ENCODE results near the gene BRD8.

The BRD8 gene

DNA sequence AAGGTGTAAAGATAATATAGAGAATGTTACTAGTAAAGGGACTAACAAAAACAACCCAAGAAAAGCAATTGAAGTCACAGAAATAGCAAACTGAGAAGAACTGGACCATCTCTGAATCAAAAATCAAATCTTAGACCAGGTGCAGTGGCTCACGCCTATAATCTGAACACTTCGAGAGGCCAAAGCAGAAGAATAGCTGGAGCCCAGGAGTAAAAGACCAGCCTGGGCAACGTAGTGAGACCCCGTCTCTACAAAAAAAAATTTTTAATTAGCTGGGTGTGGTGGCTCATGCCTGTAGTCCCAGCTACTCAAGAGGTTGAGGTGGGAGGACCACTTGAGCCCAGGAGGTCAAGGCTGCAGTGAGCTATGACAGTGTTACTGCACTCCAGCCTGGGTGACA is 67.2 kb downstream of the BRD8 start:
- no peak for TF ChIP-seq SIN3A (IDR thresholded peaks at IDR 0.05; ENCODE audit: borderline replicate concordance, insufficient read depth, low read length)
- TF ChIP-seq POLR2AphosphoS5 (IDR thresholded peaks at IDR 0.05; ENCODE audit: low read depth, low read length), result no peak
- no peak for TF ChIP-seq REST (IDR thresholded peaks at IDR 0.05; ENCODE audit: insufficient read depth in 1 of 2, low read depth in 2 of 2, low read length in 2 of 2)
- no peak for TF ChIP-seq TAF1 (IDR thresholded peaks at IDR 0.05; ENCODE audit: borderline replicate concordance, insufficient read depth, low read length)
- TF ChIP-seq FOXP2 (optimal IDR thresholded peaks at IDR 0.05; ENCODE audit: borderline replicate concordance, extremely low read depth, extremely low read length, insufficient read depth), result no peak

- TF ChIP-seq TAF1 (IDR thresholded peaks at IDR 0.05; ENCODE audit: borderline replicate concordance, insufficient read depth, low read length), result no peak
- TF ChIP-seq SIN3A (IDR thresholded peaks at IDR 0.05; ENCODE audit: borderline replicate concordance, insufficient read depth, low read length), result no peak
- no peak for TF ChIP-seq FOXP2 (optimal IDR thresholded peaks at IDR 0.05; ENCODE audit: borderline replicate concordance, extremely low read depth, extremely low read length, insufficient read depth)
- TF ChIP-seq POLR2AphosphoS5 (IDR thresholded peaks at IDR 0.05; ENCODE audit: low read depth, low read length), result no peak
- TF ChIP-seq REST (IDR thresholded peaks at IDR 0.05; ENCODE audit: insufficient read depth in 1 of 2, low read depth in 2 of 2, low read length in 2 of 2), result no peak
Observed at GRCh38 chr5:138110266-138110963, 68.0 kb downstream of the BRD8 start.

- TF ChIP-seq SIN3A (IDR thresholded peaks at IDR 0.05; ENCODE audit: borderline replicate concordance, insufficient read depth, low read length) (no peak), REST (IDR thresholded peaks at IDR 0.05; ENCODE audit: insufficient read depth in 1 of 2, low read depth in 2 of 2, low read length in 2 of 2) (no peak), TAF1 (IDR thresholded peaks at IDR 0.05; ENCODE audit: borderline replicate concordance, insufficient read depth, low read length) (no peak), FOXP2 (optimal IDR thresholded peaks at IDR 0.05; ENCODE audit: borderline replicate concordance, extremely low read depth, extremely low read length, insufficient read depth) (no peak), POLR2AphosphoS5 (IDR thresholded peaks at IDR 0.05; ENCODE audit: low read depth, low read length) (no peak)
Observed at GRCh38 chr5:138109463-138110265, 68.8 kb downstream of the BRD8 start.

- TF ChIP-seq SIN3A (IDR thresholded peaks at IDR 0.05; ENCODE audit: borderline replicate concordance, insufficient read depth, low read length) (no peak), FOXP2 (optimal IDR thresholded peaks at IDR 0.05; ENCODE audit: borderline replicate concordance, extremely low read depth, extremely low read length, insufficient read depth) (no peak), REST (IDR thresholded peaks at IDR 0.05; ENCODE audit: insufficient read depth in 1 of 2, low read depth in 2 of 2, low read length in 2 of 2) (no peak), POLR2AphosphoS5 (IDR thresholded peaks at IDR 0.05; ENCODE audit: low read depth, low read length) (no peak), TAF1 (IDR thresholded peaks at IDR 0.05; ENCODE audit: borderline replicate concordance, insufficient read depth, low read length) (no peak)
Observed at GRCh38 chr5:138107213-138107612, 71.2 kb downstream of the BRD8 start.
